Stimulated activated effector memory CD8-positive, alpha-beta T cell treated with anti-CD3 and anti-CD28 coated beads, Interleukin-12 subunit alpha, Interleukin-12 subunit beta, amount 100 ng/mL, for 72 hours (primary cell): ENCODE results near the gene OBP2A.
A peak's percentile ranks its signal among the peaks of the same experiment; 100 is the strongest.
"Not testable (repeated sequence)": the region's sequence is repeated elsewhere in the genome, so short reads cannot be mapped to it uniquely, and the experiment has no call there.

Experiments
- ATAC-seq: fragments of 150-1000 bp; cut with Tn5 transposase; 2 replicates; pipeline ENCODE4 v1.10.0; 2021
- DNase-seq, 2 donors: peaks; one replicate each; pipeline ENCODE4 v3.0.0; 2021 to 2022; ENCODE audit warnings: low spot score in 2 of 2
- H3K27ac Mint-ChIP-seq: one replicate; pipeline ENCODE4 v1.8.0; 2022; ENCODE audit warnings: mild to moderate bottlenecking, mixed read lengths
- H3K36me3 Mint-ChIP-seq: one replicate; pipeline ENCODE4 v1.8.0; 2022; ENCODE audit warnings: mild to moderate bottlenecking, mixed read lengths
- H3K4me1 Mint-ChIP-seq: one replicate; pipeline ENCODE4 v1.8.0; 2022; ENCODE audit warnings: mixed read lengths
- H3K4me3 Mint-ChIP-seq: one replicate; pipeline ENCODE4 v1.8.0; 2022; ENCODE audit warnings: mild to moderate bottlenecking, mixed read lengths
- H3K9me3 Mint-ChIP-seq: one replicate; pipeline ENCODE4 v1.8.0; 2022; ENCODE audit warnings: mixed read lengths

Gene OBP2A

DNA sequence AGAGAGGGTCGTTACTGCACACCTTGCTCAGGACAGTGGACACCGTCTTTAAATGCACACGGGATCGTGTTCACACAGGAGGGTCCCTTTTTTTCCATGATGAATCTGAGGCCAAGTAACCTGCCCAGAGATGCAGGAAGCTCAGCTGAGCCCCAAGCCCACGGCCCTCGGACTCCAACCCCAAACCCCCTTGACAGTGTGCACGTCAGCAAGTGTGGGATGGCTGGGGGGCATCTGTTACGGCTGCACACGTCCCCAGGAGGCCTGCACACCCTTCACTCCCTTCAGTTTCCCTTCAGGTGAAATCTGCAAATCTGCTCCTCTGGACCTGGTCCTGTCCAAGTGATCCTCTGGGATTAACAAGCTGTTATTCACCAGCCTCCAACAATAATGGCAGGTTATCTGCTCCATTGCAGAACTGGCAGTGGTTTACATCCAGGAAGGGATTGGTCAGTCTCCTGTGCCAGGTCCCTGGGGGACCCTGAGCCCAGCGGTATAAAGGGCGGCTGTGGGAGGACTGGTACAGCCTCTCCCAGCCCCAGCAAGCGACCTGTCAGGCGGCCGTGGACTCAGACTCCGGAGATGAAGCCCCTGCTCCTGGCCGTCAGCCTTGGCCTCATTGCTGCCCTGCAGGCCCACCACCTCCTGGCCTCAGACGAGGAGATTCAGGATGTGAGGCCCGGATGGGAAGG, 24.9 kb upstream of the OBP2A start, which contains the start of gene LCN1:
LCN1 (plus strand) TSS at position 525 of the 692 bp plus-strand sequence; CDS start at position 583, 58 bp downstream.
- no peaks in the 10 kb centered on the region for H3K36me3 Mint-ChIP-seq
- ATAC-seq (no peak), DNase-seq (no peak)
- no peak within 1 kb of the TSS for H3K4me3 Mint-ChIP-seq
- H3K27ac Mint-ChIP-seq: peak within 1 kb of the TSS; percentile 48
- no peaks in the 10 kb centered on the region for H3K4me1 Mint-ChIP-seq
- no peaks in the 10 kb centered on the region for H3K9me3 Mint-ChIP-seq

DNA sequence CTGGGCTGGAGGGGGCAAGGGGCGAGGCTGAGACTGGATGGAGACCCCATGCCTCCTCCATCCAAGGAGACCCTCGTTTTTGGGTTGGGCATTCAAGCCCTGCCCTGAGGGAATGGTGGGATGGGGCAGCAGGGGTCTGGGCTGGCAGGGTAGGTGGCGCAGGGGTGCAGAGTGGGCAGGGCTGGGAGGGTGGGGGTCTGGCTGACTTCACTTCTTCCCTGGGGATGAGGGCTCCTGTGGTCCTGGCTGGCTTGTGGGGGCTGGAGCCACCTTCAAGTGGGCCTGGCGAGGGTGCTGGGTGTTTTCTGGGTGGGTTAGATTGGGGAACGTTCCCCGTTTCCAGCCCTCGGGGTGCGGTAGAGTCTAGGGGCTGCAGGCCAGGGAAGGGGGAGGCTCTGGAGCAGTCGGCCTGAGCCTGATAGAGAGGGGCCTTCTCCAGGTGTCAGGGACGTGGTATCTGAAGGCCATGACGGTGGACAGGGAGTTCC, 24.3 kb upstream of the OBP2A start:
- H3K27ac Mint-ChIP-seq: no peak overlapping the region
- no peaks in the 10 kb centered on the region for H3K9me3 Mint-ChIP-seq
- no peaks in the 10 kb centered on the region for H3K36me3 Mint-ChIP-seq
- no peaks in the 10 kb centered on the region for H3K4me1 Mint-ChIP-seq
- no peak for DNase-seq
- no peak overlapping the region for H3K4me3 Mint-ChIP-seq
- ATAC-seq: no peak

- DNase-seq (no peak), ATAC-seq (no peak)
- Mint-ChIP-seq H3K36me3 (no peaks in the 10 kb centered on the region), H3K4me3 (no peak overlapping the region), H3K27ac (no peak overlapping the region), H3K4me1 (no peaks in the 10 kb centered on the region), H3K9me3 (no peaks in the 10 kb centered on the region)
Measured at GRCh38 chr9:135522137-135522877, 23.6 kb upstream of the OBP2A start.

DNA sequence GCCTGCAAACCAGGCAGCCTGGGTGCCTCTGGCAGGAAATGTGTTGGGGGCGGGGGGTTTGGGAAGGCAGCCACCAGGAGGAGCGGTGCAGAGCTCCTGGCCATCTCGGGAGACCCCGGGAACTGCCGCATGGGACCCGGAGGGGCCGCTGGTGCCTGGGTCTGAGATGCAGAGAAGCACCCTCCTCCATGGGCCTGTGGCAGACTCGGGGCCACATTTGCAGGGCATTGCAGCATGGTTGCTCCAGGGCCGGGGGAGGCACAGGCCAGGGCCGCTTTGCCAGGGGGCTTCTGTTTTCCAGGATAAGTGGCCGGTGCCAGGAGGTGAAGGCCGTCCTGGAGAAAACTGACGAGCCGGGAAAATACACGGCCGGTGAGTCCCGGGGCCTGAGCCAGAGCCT, 23.0 kb upstream of the OBP2A start:
- no peak for DNase-seq
- no peak for ATAC-seq
- Mint-ChIP-seq H3K9me3 (no peaks in the 10 kb centered on the region), H3K27ac (no peak overlapping the region), H3K36me3 (no peaks in the 10 kb centered on the region), H3K4me3 (no peak overlapping the region), H3K4me1 (no peaks in the 10 kb centered on the region)

DNA sequence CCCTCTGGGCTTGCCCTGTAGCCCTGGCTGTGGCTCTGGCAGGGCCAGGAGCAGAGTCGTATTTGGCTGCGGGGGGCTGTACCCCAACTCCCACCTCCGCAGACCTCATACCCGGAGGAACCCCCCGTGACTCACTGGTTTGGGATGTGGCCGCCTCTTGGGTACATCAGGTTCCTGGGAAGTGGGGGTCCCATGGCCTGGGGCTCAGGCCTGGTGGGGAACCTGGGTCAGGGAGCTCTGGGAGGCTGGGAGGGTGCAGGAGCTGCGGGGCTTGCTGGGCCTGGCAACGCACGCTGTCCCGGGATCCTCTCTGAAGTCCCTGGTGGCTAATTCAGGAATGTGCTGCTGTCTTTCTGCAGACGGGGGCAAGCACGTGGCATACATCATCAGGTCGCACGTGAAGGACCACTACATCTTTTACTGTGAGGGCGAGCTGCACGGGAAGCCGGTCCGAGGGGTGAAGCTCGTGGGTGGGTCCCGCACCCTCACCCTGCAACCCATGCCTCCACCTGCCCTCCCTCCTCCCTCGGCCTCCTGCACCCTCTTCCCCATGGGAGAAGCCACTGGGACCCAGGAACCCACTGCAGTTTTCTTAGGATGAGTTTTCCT, 22.3 kb upstream of the OBP2A start:
- Mint-ChIP-seq H3K9me3 (no peaks in the 10 kb centered on the region), H3K4me1 (no peaks in the 10 kb centered on the region), H3K27ac (no peak overlapping the region), H3K36me3 (no peaks in the 10 kb centered on the region), H3K4me3 (no peak overlapping the region)
- DNase-seq (no peak), ATAC-seq (no peak)

DNA sequence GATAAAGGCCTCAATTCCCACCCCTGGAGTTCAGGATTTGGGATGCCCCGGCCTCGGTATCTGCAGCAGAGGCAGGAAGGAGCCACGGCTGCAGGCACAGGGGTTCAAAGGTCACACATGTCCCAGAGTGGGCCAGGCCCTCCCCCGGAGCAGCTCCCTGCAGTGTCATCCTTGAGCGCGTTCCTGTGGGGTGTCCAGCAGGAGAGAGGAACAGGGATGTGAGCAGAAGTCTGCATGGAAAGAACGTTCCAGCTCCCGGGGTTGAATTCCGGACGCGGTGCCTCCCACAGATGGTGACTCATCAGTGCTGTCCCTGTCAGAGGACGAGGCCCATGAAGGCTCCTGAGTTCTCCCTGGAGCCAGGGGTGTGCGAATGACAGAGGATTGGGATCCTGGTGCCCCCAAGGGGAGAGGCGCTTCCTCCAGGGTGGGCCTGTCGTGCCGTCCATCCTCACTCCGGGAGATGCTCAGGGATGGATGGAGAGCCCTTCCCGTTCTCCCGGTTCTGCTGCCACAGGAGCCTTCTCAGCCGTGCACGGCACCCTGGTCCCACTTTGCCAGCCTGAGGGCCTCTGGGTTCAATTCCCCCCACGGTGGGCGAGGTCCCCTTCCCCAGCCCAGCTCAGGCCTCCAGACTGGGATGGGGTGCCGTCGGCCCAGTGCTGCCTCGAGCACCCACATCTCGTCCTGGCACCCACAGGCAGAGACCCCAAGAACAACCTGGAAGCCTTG, 21.6 kb upstream of the OBP2A start:
- Mint-ChIP-seq H3K4me3 (no peak overlapping the region), H3K4me1 (peaks cover 3% of the 10 kb centered on the region), H3K36me3 (no peaks in the 10 kb centered on the region), H3K9me3 (no peaks in the 10 kb centered on the region), H3K27ac (no peak overlapping the region)
- ATAC-seq (no peak), DNase-seq (no peak)

DNA sequence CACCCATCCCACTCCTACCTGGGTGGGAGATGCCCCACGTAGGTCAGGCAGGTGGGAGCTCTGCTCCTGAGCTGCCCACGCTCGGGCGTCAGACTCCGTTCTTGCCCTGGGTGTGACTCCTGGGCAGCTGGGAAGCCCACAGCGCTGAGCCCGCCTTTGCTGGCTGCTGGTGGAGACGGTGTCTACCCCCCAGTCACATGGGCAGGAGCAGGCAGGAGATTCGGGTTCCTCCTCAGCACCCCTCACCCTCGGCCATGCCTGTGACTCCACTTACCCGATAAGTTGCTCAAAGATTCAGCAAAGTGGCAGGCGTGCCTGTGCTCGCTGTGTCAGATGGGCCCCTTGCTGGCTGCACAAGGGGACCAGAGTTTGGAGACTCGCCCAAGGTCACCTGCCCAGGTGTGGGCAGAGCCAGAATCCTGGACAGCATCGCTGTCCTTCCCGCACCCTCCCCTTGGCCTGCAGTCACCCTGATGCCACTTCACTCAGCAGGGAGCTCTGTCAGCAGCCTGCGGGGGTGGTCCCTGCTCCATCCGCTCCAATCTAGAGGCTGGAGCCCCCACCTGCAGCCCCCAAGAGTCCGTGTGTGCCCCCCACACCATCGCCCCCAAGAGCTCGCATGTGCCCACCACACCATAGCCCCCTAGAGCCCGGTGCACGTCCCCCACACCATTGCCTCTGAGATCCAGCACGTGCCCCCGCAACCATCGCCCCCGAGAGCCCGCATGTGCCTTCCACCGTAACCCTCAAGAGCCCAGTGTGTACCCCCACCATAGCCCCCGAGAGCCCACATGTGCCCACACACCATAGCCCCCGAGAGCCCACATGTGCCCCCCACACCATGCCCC, 20.5 kb upstream of the OBP2A start:
- ATAC-seq: no peak
- H3K4me3 Mint-ChIP-seq: no peak overlapping the region
- H3K9me3 Mint-ChIP-seq: peaks cover 2% of the 10 kb centered on the region
- H3K36me3 Mint-ChIP-seq: no peaks in the 10 kb centered on the region
- H3K27ac Mint-ChIP-seq: no peak overlapping the region
- peaks cover 9% of the 10 kb centered on the region for H3K4me1 Mint-ChIP-seq
- no peak for DNase-seq

DNA sequence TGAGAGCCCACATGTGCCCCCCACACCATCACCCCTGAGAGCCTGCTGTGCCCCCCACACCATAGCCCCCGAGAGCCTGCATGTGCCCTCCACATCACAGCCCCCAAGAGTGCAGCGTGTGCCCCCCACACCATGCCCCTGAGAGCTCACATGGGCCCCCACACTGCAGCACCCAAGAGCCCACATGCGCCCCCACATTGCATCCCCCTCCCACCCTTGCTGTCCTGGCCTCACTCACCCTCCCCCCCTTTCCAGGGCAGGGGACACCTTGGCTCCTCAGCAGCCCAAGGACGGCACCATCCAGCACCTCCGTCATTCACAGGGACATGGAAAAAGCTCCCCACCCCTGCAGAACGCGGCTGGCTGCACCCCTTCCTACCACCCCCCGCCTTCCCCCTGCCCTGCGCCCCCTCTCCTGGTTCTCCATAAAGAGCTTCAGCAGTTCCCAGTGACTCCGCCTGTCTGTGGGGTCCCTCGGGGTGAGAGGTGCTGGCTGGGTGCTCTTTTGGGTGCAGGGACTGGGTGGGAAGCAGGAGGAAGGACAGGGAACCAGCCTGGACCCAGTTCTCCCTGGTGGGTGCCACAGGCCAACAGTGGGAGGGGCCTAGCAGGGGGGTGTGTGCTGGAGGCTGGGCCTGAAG, 19.7 kb upstream of the OBP2A start:
- Mint-ChIP-seq H3K27ac (no peak overlapping the region), H3K36me3 (no peaks in the 10 kb centered on the region), H3K4me3 (no peak overlapping the region), H3K9me3 (peaks cover 2% of the 10 kb centered on the region), H3K4me1 (peaks cover 9% of the 10 kb centered on the region)
- DNase-seq (no peak), ATAC-seq (no peak)

GRCh38 chr9:135526730-135527571, 19.0 kb upstream of the OBP2A start:
- no peak overlapping the region for H3K27ac Mint-ChIP-seq
- H3K4me1 Mint-ChIP-seq: peaks cover 9% of the 10 kb centered on the region
- H3K36me3 Mint-ChIP-seq: no peaks in the 10 kb centered on the region
- DNase-seq: no peak
- no peak overlapping the region for H3K4me3 Mint-ChIP-seq
- H3K9me3 Mint-ChIP-seq: peaks cover 2% of the 10 kb centered on the region
- ATAC-seq: no peak

- ATAC-seq, H3K4me1 Mint-ChIP-seq, H3K27ac Mint-ChIP-seq, H3K36me3 Mint-ChIP-seq, H3K9me3 Mint-ChIP-seq, H3K4me3 Mint-ChIP-seq, DNase-seq: not testable (repeated sequence)
Measured at GRCh38 chr9:135528842-135529435, 17.0 kb upstream of the OBP2A start.

DNA sequence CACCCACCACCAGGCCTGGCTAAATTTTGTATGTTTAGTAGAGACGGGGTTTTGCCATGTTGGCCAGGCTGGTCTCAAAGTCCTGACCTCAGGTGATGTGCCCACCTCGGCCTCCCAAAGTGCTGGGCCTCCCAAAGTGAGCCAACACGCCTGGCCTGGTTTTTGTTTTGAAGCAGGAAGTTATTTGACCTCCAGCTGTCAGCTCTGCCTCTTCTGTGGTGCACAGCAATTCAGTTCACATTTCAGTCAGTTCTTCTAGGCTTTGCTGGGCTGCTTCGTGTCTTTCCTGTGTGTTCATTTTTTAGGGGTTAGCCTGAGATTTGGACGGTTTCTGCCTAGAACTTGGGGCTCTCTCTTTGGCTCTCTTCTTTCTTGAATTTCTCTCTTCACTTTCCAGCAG, 15.8 kb upstream of the OBP2A start:
- Mint-ChIP-seq H3K36me3 (no peaks in the 10 kb centered on the region), H3K4me1 (peaks cover 9% of the 10 kb centered on the region), H3K9me3 (peaks cover 2% of the 10 kb centered on the region), H3K27ac (peak overlapping the region; percentile 24), H3K4me3 (no peak overlapping the region)
- ATAC-seq (peak; percentile 39), DNase-seq (no peak)

DNA sequence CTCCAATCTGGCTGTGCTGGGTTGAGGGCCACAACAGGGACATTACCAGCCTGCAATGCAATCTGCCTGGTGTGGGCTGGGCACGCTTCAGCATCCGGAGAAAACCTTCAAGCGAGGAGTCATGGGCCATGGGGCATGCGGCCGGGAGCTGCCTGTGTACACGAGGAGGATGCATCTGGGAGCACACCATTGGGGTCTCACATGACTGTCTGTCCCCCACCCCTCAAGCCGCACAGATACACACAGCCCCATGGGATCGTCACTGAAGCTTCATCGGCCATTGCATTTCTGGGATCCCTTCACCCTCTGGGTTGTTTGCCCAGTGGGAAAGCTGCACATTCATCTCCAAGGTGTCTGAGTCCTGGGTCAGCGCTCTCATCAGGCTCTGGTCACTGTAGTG, 14.8 kb upstream of the OBP2A start:
- Mint-ChIP-seq H3K4me3 (no peak overlapping the region), H3K27ac (no peak overlapping the region), H3K36me3 (no peaks in the 10 kb centered on the region), H3K9me3 (peaks cover 2% of the 10 kb centered on the region), H3K4me1 (peaks cover 9% of the 10 kb centered on the region)
- DNase-seq (no peak), ATAC-seq (no peak)

- no peak overlapping the region for H3K27ac Mint-ChIP-seq
- peaks cover 2% of the 10 kb centered on the region for H3K9me3 Mint-ChIP-seq
- DNase-seq: no peak
- no peak overlapping the region for H3K4me3 Mint-ChIP-seq
- peaks cover 9% of the 10 kb centered on the region for H3K4me1 Mint-ChIP-seq
- ATAC-seq: no peak
- no peaks in the 10 kb centered on the region for H3K36me3 Mint-ChIP-seq
Measured at GRCh38 chr9:135533113-135533512, 12.8 kb upstream of the OBP2A start.
